Ovary (tissue), 3 donors: ENCODE data around the gene DPPA4.

Source experiments
- EP300 ChIP-seq: sonication (generic); formaldehyde crosslinking; IDR thresholded peaks from one replicate; pipeline ENCODE4 v1.6.1; 2017; ENCODE audit warnings: antibody characterized with exemption
- POLR2A ChIP-seq: fragments of 450-650 bp; IDR thresholded peaks from one replicate; pipeline ENCODE4 v1.6.1; 2017; ENCODE audit warnings: antibody characterized with exemption, mild to moderate bottlenecking, moderate library complexity
- TF ChIP-seq, protein P1 (sequence below), 3 donors: fragments of 450-650 bp in 2 of 3; fragments of 200-600 bp in 1 of 3; IDR thresholded peaks; one replicate each; pipeline versions ENCODE4 v1.5.1 to v1.8.0; 2016 to 2022; ENCODE audit warnings: antibody characterized with exemption in 3 of 3, mild to moderate bottlenecking in 1 of 3
- donor health status: DM: no; HTN: no; CAD: no.

DNA sequence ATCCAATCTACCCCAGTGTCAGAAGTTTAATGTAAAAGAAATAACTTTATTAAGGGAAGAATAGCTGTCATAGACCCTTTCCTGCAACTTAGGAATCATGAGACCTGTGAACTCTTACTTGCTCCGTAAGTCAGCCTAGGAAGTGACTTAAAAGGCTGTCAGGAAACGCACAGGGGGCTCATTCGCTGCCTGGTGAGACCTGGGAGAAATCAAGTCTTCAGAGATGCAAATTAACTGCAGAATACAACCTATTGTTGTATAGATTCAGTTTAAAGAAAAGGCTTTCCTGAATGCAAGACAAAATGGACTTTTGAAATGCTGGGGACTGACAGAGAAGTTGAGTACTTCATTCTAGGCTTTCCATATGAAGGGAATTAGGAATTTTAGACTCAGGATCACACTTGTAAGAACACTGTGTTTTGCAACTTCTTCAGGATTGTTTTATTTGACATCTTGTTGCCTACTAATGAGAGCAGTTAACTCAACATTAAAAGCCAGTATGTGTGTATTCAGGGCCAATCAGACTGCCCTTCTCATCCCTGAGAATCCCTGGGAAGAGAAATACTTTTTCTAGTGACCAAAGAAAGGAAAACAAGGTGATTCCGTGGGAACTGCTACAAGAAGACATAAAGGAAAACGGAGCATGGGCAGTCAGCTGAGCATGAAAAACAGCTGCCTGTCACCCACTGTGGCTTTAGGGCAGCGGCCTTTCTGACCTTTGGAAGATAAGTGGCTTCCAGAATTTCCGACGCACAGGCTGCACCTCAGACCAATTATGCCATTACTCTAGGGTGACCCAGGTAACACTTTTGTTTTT is 18.5 kb upstream of the DPPA4 start:
- TF ChIP-seq, protein P1, sequence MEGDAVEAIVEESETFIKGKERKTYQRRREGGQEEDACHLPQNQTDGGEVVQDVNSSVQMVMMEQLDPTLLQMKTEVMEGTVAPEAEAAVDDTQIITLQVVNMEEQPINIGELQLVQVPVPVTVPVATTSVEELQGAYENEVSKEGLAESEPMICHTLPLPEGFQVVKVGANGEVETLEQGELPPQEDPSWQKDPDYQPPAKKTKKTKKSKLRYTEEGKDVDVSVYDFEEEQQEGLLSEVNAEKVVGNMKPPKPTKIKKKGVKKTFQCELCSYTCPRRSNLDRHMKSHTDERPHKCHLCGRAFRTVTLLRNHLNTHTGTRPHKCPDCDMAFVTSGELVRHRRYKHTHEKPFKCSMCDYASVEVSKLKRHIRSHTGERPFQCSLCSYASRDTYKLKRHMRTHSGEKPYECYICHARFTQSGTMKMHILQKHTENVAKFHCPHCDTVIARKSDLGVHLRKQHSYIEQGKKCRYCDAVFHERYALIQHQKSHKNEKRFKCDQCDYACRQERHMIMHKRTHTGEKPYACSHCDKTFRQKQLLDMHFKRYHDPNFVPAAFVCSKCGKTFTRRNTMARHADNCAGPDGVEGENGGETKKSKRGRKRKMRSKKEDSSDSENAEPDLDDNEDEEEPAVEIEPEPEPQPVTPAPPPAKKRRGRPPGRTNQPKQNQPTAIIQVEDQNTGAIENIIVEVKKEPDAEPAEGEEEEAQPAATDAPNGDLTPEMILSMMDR (IDR thresholded peaks at IDR 0.05) = no peak
- TF ChIP-seq POLR2A (no peak), EP300 (no peak)
